Measurements from ENCODE around the gene DNM2. TPM values are rescaled to one million over a fixed set of nuclear protein-coding genes. Genes with fewer than 3 reads are reported as not detected.
A peak's percentile ranks its signal among the peaks of the same experiment; 100 is the strongest.
"Not testable (repeated sequence)": the region's sequence is repeated elsewhere in the genome, so short reads cannot be mapped to it uniquely, and the experiment has no call there.

Gene DNM2
- total RNA-seq, 8 experiments from 2014 or later, result 23.2 to 128 (median 45.4) TPM

GRCh38 chr19:10752237-10752912, 34.5 kb downstream of the DNM2 start:
- WGBS, 10 experiments, result 100% methylated on average over 1 of the region's 8 CpGs; no CpG with 5 or more reads in 7 of the 10 experiments
- peak in 1 of 8 experiments; percentile 44 for ATAC-seq (replicated peaks in 6 of 8)
- no peak overlapping the region for H3K4me3 ChIP-seq
- in situ Hi-C loops (cut with MboI; ENCODE audit: low pct_unique_long_range_greater_than_20kb in 2 of 9, low sequenced_read_pairs in 9 of 9, unreplicated experiment in 9 of 9), result no loop called here
- no peak overlapping the region for H3K27ac ChIP-seq
- no peaks in the 10 kb centered on the region for H3K4me1 ChIP-seq (replicated peaks in 1 of 2)

- no peak overlapping the region for H3K4me3 ChIP-seq
- in situ Hi-C loops (cut with MboI; ENCODE audit: low pct_unique_long_range_greater_than_20kb in 2 of 9, low sequenced_read_pairs in 9 of 9, unreplicated experiment in 9 of 9), result no loop called here
- ATAC-seq (replicated peaks in 6 of 8), result no peak
- WGBS, 10 experiments, result 75 to 100% (median 89%) methylated on average over 2 to 5 of the region's 10 CpGs
- H3K27ac ChIP-seq, result no peak overlapping the region
- no peaks in the 10 kb centered on the region for H3K4me1 ChIP-seq (replicated peaks in 1 of 2)
Measured at GRCh38 chr19:10752913-10753704, 35.2 kb downstream of the DNM2 start.

GRCh38 chr19:10756371-10756770, 38.5 kb downstream of the DNM2 start:
- H3K4me1 ChIP-seq (replicated peaks in 1 of 2), result no peaks in the 10 kb centered on the region
- in situ Hi-C loops (cut with MboI; ENCODE audit: low pct_unique_long_range_greater_than_20kb in 2 of 9, low sequenced_read_pairs in 9 of 9, unreplicated experiment in 9 of 9), result no loop called here
- ATAC-seq (replicated peaks in 6 of 8), result no peak
- WGBS, 10 experiments, result 73 to 80% (median 79%) methylated on average over 2 to 5 of the region's 10 CpGs; no CpG with 5 or more reads in 7 of the 10 experiments
- H3K4me3 ChIP-seq, result no peak overlapping the region
- no peak overlapping the region for H3K27ac ChIP-seq

GRCh38 chr19:10756791-10757190, 38.9 kb downstream of the DNM2 start:
- Histone ChIP-seq H3K4me3 (no peak overlapping the region), H3K27ac (no peak overlapping the region), H3K4me1 (replicated peaks in 1 of 2) (no peaks in the 10 kb centered on the region)
- WGBS, 10 experiments, result 80 to 100% (median 100%) methylated on average over 1 to 4 of the region's 7 CpGs; no CpG with 5 or more reads in 2 of the 10 experiments
- no peak for ATAC-seq (replicated peaks in 6 of 8)
- in situ Hi-C loops (cut with MboI; ENCODE audit: low pct_unique_long_range_greater_than_20kb in 2 of 9, low sequenced_read_pairs in 9 of 9, unreplicated experiment in 9 of 9), result no loop called here

- 14 to 100% (median 100%) methylated on average over 1 of the region's 1 CpG; no CpG with 5 or more reads in 7 of the 10 experiments for WGBS, 10 experiments
- H3K4me3 ChIP-seq; H3K27ac ChIP-seq; H3K4me1 ChIP-seq (replicated peaks in 1 of 2); ATAC-seq (replicated peaks in 6 of 8); in situ Hi-C loops (cut with MboI; ENCODE audit: low pct_unique_long_range_greater_than_20kb in 2 of 9, low sequenced_read_pairs in 9 of 9, unreplicated experiment in 9 of 9): not testable (repeated sequence)
Measured at GRCh38 chr19:10758050-10758449, 40.2 kb downstream of the DNM2 start.

- Histone ChIP-seq H3K4me1 (replicated peaks in 1 of 2) (no peaks in the 10 kb centered on the region), H3K4me3 (no peak overlapping the region), H3K27ac (no peak overlapping the region)
- in situ Hi-C loops (cut with MboI; ENCODE audit: low pct_unique_long_range_greater_than_20kb in 2 of 9, low sequenced_read_pairs in 9 of 9, unreplicated experiment in 9 of 9), result no loop called here
- no peak for ATAC-seq (replicated peaks in 6 of 8)
- 80 to 100% (median 95%) methylated on average over 1 to 5 of the region's 5 CpGs; no CpG with 5 or more reads in 3 of the 10 experiments for WGBS, 10 experiments
Measured at GRCh38 chr19:10758978-10759377, 41.1 kb downstream of the DNM2 start.

GRCh38 chr19:10760273-10760944, 42.5 kb downstream of the DNM2 start:
- H3K4me3 ChIP-seq, result no peak overlapping the region
- 38 to 98% (median 66%) methylated on average over 2 to 13 of the region's 17 CpGs for WGBS, 10 experiments
- peak in 7 of 8 experiments; percentile 20 to 90 (median 83) for ATAC-seq (replicated peaks in 6 of 8)
- no peak overlapping the region for H3K27ac ChIP-seq
- in situ Hi-C loops (cut with MboI; ENCODE audit: low pct_unique_long_range_greater_than_20kb in 2 of 9, low sequenced_read_pairs in 9 of 9, unreplicated experiment in 9 of 9), result no loop called here
- no peaks in the 10 kb centered on the region for H3K4me1 ChIP-seq (replicated peaks in 1 of 2)

- ATAC-seq (replicated peaks in 6 of 8), result peak in 1 of 8 experiments; percentile 10
- 57 to 100% (median 96%) methylated on average over 1 to 9 of the region's 19 CpGs; no CpG with 5 or more reads in 1 of the 10 experiments for WGBS, 10 experiments
- no peak overlapping the region for H3K27ac ChIP-seq
- no peaks in the 10 kb centered on the region for H3K4me1 ChIP-seq (replicated peaks in 1 of 2)
- in situ Hi-C loops (cut with MboI; ENCODE audit: low pct_unique_long_range_greater_than_20kb in 2 of 9, low sequenced_read_pairs in 9 of 9, unreplicated experiment in 9 of 9), result no loop called here
- H3K4me3 ChIP-seq, result no peak overlapping the region
Measured at GRCh38 chr19:10761443-10762250, 43.8 kb downstream of the DNM2 start.

- WGBS, 10 experiments, result no CpG with 5 or more reads among the region's 1 CpG
- no peak overlapping the region for H3K4me3 ChIP-seq
- ATAC-seq (replicated peaks in 6 of 8), result peak in 3 of 8 experiments; percentile 25 to 56 (median 27)
- H3K27ac ChIP-seq, result no peak overlapping the region
- in situ Hi-C loops (cut with MboI; ENCODE audit: low pct_unique_long_range_greater_than_20kb in 2 of 9, low sequenced_read_pairs in 9 of 9, unreplicated experiment in 9 of 9), result no loop called here
- H3K4me1 ChIP-seq (replicated peaks in 1 of 2), result no peaks in the 10 kb centered on the region
Measured at GRCh38 chr19:10762656-10763055, 44.8 kb downstream of the DNM2 start.

- ATAC-seq (replicated peaks in 6 of 8), result no peak
- Histone ChIP-seq H3K4me3 (no peak overlapping the region), H3K27ac (no peak overlapping the region), H3K4me1 (replicated peaks in 1 of 2) (no peaks in the 10 kb centered on the region)
- 20 to 100% (median 80%) methylated on average over 1 to 2 of the region's 5 CpGs; no CpG with 5 or more reads in 5 of the 10 experiments for WGBS, 10 experiments
- in situ Hi-C loops (cut with MboI; ENCODE audit: low pct_unique_long_range_greater_than_20kb in 2 of 9, low sequenced_read_pairs in 9 of 9, unreplicated experiment in 9 of 9), result no loop called here
Measured at GRCh38 chr19:10763411-10763810, 45.5 kb downstream of the DNM2 start.

GRCh38 chr19:10763828-10764339, 46.0 kb downstream of the DNM2 start:
- in situ Hi-C loops (cut with MboI; ENCODE audit: low pct_unique_long_range_greater_than_20kb in 2 of 9, low sequenced_read_pairs in 9 of 9, unreplicated experiment in 9 of 9), result no loop called here
- Histone ChIP-seq H3K4me3 (no peak overlapping the region), H3K27ac (no peak overlapping the region), H3K4me1 (replicated peaks in 1 of 2) (no peaks in the 10 kb centered on the region)
- WGBS, 10 experiments, result no CpG with 5 or more reads among the region's 11 CpGs
- no peak for ATAC-seq (replicated peaks in 6 of 8)

GRCh38 chr19:10764340-10764894, 46.5 kb downstream of the DNM2 start:
- 88 to 100% (median 100%) methylated on average over 1 to 5 of the region's 9 CpGs; no CpG with 5 or more reads in 4 of the 10 experiments for WGBS, 10 experiments
- Histone ChIP-seq H3K4me3 (no peak overlapping the region), H3K27ac (no peak overlapping the region), H3K4me1 (replicated peaks in 1 of 2) (no peaks in the 10 kb centered on the region)
- in situ Hi-C loops (cut with MboI; ENCODE audit: low pct_unique_long_range_greater_than_20kb in 2 of 9, low sequenced_read_pairs in 9 of 9, unreplicated experiment in 9 of 9), result no loop called here
- ATAC-seq (replicated peaks in 6 of 8), result no peak

All from motor neuron (in vitro differentiated cells).